ENCODE data around the gene EHD3.

EHD3 gene

GRCh38 chr2:31233741-31234682, at the start of gene EHD3:
Gene EHD3, plus strand, starts transcription at chr2:31234152. Its CDS starts 470 bp downstream, at chr2:31234622.
- peak; percentile 82 for DNase-seq

- no peak for DNase-seq
These were observed 46.8 kb upstream of the EHD3 start for GRCh38 chr2:31187166-31187565.

DNA sequence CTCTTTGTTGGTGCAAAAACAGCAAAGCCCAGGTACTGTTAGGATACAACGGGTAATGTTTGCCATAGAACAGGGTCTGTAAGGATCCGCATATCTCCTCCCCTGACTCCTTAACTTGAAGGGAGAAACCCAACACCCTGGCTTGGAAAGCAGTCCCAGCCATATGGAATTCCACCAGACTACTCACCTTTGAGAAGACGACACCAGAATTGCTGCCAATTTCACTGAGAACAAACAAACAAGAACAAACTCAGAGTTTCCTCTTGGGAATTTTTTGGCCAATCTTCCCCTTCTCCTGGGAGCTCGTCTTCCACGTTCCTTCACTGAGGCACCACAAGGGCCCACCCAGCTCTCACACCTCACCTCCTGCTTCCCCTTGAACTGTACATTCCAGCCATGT, 45.8 kb upstream of the EHD3 start:
- no peak for DNase-seq

DNA sequence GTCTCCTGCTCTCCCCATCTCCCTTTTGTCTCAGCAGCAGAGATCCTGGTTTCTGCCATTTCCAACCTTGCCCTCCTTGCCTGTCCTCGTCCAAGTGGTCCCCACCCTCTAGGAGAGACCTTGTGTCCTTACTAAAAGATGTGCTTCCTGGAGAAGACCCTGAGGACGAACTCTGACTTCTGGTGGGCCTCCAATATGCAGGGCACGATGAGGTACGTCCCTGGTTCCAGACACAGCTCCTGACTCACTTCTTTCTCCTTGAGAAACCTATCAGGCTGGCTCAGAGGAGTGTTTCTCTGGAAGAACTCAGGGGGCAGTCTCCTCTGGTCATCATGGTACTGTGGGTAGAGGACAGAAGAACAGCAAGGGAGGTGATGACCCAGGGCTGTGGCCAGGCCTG, 44.8 kb upstream of the EHD3 start:
- no peak for DNase-seq

- no peak for DNase-seq
These were observed 43.8 kb upstream of the EHD3 start for GRCh38 chr2:31190188-31190587.

- no peak for DNase-seq
These were observed 42.0 kb upstream of the EHD3 start for GRCh38 chr2:31191931-31192330.

DNA sequence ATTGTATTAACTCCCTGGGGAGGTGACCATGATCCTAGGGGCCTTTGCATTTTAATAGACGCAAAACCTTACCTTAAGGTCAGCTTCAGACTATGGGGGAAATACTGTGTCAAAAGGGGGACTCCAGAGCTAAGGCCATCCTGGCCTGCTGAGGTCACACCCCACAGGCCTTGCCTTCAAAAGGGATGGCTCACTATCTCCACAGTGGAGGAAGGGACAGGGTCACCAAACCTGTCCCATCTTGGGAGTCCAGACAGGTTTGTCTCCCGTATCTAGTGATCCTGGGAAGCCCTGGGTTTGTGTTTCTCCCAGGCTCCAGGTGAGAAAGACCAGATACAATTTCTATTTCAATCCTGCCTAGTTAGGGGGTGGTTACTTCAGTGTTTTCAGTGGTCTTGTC, 41.6 kb upstream of the EHD3 start:
- no peak for DNase-seq

DNA sequence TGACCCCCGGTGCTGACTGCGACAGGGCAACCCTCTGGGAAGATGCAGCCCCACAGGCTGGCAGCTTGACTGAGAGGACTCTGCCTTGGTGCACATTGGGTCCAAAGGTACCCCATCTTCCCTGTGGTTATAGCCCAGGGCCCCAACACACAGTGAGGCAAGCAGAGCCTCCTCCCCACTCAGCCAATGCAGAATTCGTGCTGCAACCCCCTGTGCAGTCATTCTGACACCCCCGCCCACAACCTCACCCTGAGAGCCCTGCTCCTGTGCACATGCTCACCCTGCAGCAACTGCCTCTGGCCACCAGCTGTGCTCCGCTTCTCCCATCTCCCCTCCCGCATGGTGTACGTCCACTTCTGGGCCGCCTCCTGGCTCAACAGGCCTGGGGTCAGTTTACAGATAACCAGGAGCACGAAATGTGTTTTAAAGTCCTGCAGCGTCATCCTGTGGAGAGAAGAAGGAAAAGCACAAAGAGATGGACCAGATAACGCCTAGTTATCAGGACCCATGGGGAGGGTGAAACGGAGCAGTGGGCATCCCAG, 41.0 kb upstream of the EHD3 start:
- DNase-seq = no peak

DNA sequence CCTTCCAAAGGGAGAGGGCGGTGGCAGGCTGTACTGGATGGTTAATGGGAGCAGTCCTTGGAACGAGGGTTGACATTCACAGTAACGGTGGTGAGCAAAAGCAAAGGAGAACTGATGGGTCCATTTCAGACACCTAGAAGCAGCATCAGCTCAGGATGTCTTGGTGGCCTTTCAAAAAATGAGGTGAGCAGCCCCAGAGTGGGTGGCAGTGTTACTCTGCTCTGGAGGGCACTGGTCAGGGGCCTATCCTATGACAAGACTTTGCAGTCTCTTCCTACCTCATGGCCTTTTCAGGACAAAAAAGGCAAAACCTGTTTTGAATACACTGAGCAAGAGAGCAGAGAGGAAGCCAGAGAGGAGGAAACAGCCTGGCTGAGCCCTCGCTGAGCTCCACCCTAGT, 40.1 kb upstream of the EHD3 start:
- DNase-seq = no peak

DNA sequence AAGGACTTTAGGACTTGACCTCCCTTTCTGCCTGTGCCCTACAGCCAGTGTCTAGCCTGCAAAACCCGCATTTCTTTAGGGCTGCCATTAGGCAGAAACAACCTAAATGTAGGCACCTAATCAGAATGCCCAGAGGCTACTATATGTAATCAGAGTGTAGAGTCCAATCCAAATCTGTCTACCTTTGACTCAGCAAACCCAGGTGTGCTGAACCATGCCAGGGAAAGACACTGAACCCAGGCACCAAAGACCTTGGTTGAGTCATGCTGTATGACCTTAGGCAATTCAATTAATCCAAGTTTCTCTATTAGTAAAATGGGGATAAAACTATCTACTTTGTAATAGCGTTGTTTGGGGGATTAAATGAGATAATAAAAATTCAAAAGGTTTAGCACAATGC, 37.3 kb upstream of the EHD3 start:
- DNase-seq = no peak

DNA sequence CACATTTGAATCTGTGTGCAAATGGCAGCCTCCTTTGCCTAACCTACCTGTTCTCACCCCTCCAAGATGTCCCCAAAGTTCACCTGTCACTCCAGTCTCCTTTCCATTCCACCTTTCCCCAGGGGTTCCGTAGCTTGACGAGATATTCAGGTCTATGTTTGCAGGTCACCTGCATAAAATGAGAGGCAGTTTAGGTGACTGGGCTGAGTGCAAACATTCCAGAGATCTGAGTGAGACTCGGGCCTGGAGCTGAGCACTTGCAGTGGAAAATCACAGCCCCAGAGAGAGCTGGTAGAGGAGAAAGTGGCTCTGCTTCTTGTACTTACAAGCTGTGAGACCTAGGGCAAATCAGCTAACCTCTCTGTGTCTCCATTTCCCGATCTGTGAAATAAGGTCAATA, 36.8 kb upstream of the EHD3 start:
- DNase-seq = no peak

- no peak for DNase-seq
These were observed 36.3 kb upstream of the EHD3 start for GRCh38 chr2:31197669-31198068.

- no peak for DNase-seq
These were observed 34.7 kb upstream of the EHD3 start for GRCh38 chr2:31199206-31199605.

GRCh38 chr2:31200972-31201371, 33.0 kb upstream of the EHD3 start:
- no peak for DNase-seq

DNA sequence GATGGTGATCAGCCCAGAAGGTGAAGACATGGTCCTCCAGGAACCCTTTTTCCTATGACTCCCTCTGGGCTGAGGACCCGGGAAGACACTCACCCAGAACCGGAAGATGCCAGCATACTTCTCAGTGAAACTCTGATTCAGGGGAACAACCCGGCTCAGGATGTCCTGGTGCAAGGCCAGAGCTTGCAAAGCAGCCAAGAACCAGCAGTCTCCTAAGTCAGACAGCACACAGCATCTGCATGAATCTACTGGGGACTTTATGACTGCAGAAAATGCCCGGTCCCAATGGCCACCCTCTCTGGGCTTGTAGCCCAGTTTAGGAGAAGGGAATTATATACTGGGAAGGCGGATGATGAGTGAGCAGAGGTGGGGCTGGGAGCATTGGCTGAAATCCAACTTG, 31.9 kb upstream of the EHD3 start:
- no peak for DNase-seq

GRCh38 chr2:31202833-31203232, 31.1 kb upstream of the EHD3 start:
- DNase-seq = no peak

GRCh38 chr2:31203916-31204315, 30.0 kb upstream of the EHD3 start:
- no peak for DNase-seq

DNA sequence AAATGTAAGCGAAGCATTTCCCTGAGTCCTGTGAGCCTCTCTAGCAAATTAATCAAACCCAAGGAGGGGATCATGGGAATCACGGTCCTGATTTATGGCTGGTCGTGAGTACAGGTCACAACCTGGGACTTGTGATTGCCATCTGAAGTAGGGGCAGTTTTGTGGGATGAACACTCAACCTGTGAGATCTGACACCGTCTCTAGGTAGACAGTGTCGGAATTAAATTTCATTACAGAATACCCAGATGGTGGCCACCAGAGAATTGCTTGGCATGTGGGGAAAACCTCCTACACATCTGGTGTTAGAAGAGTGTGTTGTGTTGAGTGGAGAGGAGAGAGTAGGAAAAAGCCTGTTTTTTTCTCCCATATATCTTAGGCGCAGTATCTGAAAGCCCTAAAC, 29.2 kb upstream of the EHD3 start:
- DNase-seq = no peak

DNA sequence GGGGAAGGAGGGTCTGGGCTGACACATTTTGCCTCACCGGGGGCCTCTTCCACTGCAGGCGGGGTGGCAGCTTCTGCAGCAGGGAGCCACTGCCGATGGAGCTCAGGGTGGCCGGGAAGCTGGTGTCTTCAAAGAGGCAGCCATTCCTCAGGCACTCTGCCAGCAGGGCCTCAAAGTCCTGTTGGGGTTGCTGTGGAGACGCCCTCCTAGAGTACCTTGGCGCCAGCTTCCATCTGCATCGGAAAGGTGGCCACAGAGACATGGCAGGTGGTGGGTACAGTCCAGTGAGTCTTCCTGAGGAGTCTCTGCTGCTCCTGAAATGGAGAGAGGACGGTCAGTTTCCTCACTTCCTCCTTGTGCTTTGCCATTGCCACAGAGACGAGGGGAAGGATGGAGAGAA, 28.8 kb upstream of the EHD3 start:
- DNase-seq = no peak

DNA sequence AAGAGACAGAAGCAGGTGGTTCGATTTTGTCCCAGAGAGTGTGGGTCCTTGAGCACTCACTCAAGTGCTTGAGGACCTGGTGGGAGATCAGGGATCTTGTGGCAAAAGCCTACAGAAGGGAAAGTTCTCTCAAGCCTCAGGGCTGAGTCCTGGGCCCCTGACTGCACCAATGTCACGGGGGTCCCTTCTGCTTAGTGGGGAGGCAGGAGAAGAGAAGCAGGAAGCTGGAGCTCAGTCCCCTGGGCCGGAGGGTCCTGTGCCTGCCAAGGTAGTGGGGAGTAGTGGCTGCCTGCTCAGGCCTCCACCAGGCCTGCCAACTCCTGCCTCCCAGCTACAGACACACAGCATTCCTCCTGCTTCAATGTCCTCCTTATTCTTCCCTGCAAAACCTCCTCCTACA, 28.3 kb upstream of the EHD3 start:
- DNase-seq = no peak

DNA sequence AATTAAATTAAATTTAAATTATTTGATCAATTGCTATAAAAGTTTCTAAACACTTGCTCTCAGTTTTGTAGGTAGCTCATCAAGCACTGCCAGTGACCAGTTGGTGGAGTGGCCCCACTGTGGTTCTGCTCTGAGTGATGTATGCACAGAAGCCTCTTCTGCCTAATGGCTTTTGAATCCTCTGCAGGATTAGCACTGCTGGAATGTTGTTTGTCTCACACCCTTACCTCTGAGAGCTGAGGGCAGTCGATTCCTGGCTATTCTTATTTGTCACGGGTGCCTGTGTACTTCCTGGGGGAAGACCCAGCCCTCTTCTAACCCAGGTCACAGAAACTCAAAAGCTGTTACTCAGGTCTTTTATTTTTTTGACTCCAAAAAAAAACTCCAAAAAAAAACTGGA, 26.2 kb upstream of the EHD3 start:
- no peak for DNase-seq

DNA sequence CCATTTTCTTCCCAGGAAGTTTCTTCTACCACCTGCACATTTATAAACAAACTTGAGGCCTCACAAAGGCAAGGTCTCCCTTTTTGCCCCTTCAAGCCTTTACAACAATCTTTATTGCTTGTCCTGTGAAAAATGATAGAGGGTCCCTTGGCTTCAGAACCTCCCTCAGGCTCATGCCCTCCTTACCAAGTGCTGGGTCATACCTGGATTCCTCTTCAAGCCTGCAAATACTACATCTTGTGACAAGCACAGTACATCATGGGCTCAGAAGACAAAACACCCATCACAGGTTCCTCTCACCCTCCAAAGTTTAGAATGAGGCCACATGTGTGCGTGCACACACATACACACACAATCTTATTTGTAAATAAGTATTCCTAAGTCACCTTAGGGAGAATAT, 25.7 kb upstream of the EHD3 start:
- DNase-seq = no peak

- DNase-seq = no peak
These were observed 21.0 kb upstream of the EHD3 start for GRCh38 chr2:31212659-31213600.

All from CD4-positive, alpha-beta T cell treated with Interleukin-15 for 1 hour (primary cell).